ENCODE results near the gene SIGLEC10. TPM values are rescaled to one million over a fixed set of nuclear protein-coding genes. Genes with fewer than 3 reads are reported as not detected.

SIGLEC10 gene
- total RNA-seq, 1 experiment from 2014 or later: not detected

DNA sequence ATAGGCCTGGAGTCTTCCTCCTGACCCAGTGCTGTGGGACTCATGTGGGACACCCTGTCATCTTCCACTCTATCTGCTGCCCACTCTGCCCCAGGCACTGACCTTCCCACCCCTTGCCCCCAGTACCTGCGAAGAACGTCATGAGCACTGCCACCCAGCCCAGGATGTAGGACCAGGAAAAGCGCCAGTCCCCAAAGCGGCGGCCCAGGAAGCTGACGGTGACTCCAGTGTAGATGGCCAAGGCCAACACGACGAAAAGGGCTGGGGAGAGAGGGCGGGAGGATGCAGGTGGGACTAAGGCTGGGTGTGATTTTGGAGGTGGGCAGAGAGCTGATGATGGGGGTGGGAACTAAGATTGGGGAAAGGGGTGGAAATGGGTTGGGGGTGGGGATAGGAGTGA lies 37.1 kb downstream of the SIGLEC10 start:
- no peaks in the 10 kb centered on the region for H3K36me3 ChIP-seq (ENCODE audit: control insufficient read depth, insufficient read depth, low read length)
- H3K4me3 ChIP-seq (ENCODE audit: low read depth in 2 of 2, low read length in 2 of 2): no peak overlapping the region
- ChIA-PET POLR2A (no interaction called here), CTCF (no interaction called here)
- intact Hi-C loops (cut with micrococcal nuclease; ENCODE audit: unreplicated experiment): no loop called here
- BruUV-seq (replicated peaks): no TSS peak
- H3K4me1 ChIP-seq (ENCODE audit: control insufficient read depth, insufficient read depth, low read length): no peaks in the 10 kb centered on the region
- ATAC-seq: no peak
- no peak overlapping the region for H3K27ac ChIP-seq (ENCODE audit: low read length)
- DNase-seq (ENCODE audit: low read depth, low spot score): no peak
- H3K27me3 ChIP-seq (ENCODE audit: control insufficient read depth, insufficient read depth, low read length): no peaks in the 10 kb centered on the region
- TF ChIP-seq, protein P1, sequence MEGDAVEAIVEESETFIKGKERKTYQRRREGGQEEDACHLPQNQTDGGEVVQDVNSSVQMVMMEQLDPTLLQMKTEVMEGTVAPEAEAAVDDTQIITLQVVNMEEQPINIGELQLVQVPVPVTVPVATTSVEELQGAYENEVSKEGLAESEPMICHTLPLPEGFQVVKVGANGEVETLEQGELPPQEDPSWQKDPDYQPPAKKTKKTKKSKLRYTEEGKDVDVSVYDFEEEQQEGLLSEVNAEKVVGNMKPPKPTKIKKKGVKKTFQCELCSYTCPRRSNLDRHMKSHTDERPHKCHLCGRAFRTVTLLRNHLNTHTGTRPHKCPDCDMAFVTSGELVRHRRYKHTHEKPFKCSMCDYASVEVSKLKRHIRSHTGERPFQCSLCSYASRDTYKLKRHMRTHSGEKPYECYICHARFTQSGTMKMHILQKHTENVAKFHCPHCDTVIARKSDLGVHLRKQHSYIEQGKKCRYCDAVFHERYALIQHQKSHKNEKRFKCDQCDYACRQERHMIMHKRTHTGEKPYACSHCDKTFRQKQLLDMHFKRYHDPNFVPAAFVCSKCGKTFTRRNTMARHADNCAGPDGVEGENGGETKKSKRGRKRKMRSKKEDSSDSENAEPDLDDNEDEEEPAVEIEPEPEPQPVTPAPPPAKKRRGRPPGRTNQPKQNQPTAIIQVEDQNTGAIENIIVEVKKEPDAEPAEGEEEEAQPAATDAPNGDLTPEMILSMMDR (IDR thresholded peaks at IDR 0.05): no peak
- TF ChIP-seq SIN3A (IDR thresholded peaks at IDR 0.05; ENCODE audit: borderline replicate concordance, insufficient read depth, low read depth, low read length): no peak
- TF ChIP-seq TCF7L2 (IDR thresholded peaks at IDR 0.05; ENCODE audit: low read depth, low read length): no peak
- TF ChIP-seq POLR2AphosphoS5 (IDR thresholded peaks at IDR 0.05; ENCODE audit: low read depth, low read length): no peak
- TF ChIP-seq, protein P2, sequence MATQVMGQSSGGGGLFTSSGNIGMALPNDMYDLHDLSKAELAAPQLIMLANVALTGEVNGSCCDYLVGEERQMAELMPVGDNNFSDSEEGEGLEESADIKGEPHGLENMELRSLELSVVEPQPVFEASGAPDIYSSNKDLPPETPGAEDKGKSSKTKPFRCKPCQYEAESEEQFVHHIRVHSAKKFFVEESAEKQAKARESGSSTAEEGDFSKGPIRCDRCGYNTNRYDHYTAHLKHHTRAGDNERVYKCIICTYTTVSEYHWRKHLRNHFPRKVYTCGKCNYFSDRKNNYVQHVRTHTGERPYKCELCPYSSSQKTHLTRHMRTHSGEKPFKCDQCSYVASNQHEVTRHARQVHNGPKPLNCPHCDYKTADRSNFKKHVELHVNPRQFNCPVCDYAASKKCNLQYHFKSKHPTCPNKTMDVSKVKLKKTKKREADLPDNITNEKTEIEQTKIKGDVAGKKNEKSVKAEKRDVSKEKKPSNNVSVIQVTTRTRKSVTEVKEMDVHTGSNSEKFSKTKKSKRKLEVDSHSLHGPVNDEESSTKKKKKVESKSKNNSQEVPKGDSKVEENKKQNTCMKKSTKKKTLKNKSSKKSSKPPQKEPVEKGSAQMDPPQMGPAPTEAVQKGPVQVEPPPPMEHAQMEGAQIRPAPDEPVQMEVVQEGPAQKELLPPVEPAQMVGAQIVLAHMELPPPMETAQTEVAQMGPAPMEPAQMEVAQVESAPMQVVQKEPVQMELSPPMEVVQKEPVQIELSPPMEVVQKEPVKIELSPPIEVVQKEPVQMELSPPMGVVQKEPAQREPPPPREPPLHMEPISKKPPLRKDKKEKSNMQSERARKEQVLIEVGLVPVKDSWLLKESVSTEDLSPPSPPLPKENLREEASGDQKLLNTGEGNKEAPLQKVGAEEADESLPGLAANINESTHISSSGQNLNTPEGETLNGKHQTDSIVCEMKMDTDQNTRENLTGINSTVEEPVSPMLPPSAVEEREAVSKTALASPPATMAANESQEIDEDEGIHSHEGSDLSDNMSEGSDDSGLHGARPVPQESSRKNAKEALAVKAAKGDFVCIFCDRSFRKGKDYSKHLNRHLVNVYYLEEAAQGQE (IDR thresholded peaks at IDR 0.05; ENCODE audit: insufficient read depth in 1 of 2, low read depth in 2 of 2, low read length in 1 of 2): no peak
- in situ Hi-C loops (cut with HindIII; ENCODE audit: low pct_unique_long_range_greater_than_20kb, low sequenced_read_pairs): no loop called here
- H3K9me3 ChIP-seq (ENCODE audit: control insufficient read depth, insufficient read depth, low read depth, low read length): no peaks in the 10 kb centered on the region

DNA sequence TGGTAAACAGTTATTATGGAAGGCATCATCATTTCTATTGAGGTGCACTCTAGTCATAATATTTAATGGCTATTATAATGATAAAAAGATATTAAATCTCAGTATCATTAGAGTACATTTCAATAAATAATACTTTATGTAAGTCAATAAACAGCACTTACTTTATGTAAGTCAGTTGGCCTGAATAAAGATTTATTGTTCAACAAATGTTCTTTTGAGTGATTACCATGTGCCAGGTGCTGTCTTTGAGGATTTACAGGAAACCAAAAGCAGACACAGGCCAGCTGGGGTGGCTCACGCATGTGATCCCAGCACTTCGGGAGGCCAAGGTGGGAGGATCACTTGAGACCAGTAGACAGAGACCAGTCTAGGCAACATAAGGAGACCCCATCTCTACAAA lies 40.0 kb downstream of the SIGLEC10 start:
- POLR2A ChIA-PET: no interaction called here
- Histone ChIP-seq H3K27me3 (ENCODE audit: control insufficient read depth, insufficient read depth, low read length) (no peaks in the 10 kb centered on the region), H3K4me1 (ENCODE audit: control insufficient read depth, insufficient read depth, low read length) (no peaks in the 10 kb centered on the region), H3K9me3 (ENCODE audit: control insufficient read depth, insufficient read depth, low read depth, low read length) (no peaks in the 10 kb centered on the region), H3K27ac (ENCODE audit: low read length) (no peak overlapping the region), H3K36me3 (ENCODE audit: control insufficient read depth, insufficient read depth, low read length) (no peaks in the 10 kb centered on the region), H3K4me3 (ENCODE audit: low read depth in 2 of 2, low read length in 2 of 2) (no peak overlapping the region)
- no TSS peak for BruUV-seq (replicated peaks)
- TF ChIP-seq TCF7L2 (IDR thresholded peaks at IDR 0.05; ENCODE audit: low read depth, low read length): no peak
- TF ChIP-seq, protein P1 (IDR thresholded peaks at IDR 0.05): no peak
- TF ChIP-seq, protein P2 (IDR thresholded peaks at IDR 0.05; ENCODE audit: insufficient read depth in 1 of 2, low read depth in 2 of 2, low read length in 1 of 2): no peak
- no peak for TF ChIP-seq POLR2AphosphoS5 (IDR thresholded peaks at IDR 0.05; ENCODE audit: low read depth, low read length)
- TF ChIP-seq SIN3A (IDR thresholded peaks at IDR 0.05; ENCODE audit: borderline replicate concordance, insufficient read depth, low read depth, low read length): no peak
- no peak for DNase-seq (ENCODE audit: low read depth, low spot score)
- in situ Hi-C loops (cut with HindIII; ENCODE audit: low pct_unique_long_range_greater_than_20kb, low sequenced_read_pairs) (no loop called here), intact Hi-C loops (cut with micrococcal nuclease; ENCODE audit: unreplicated experiment) (no loop called here)
- CTCF ChIA-PET: no interaction called here
- no peak for ATAC-seq
